K562 (cell line): ENCODE measurements around the gene AIPL1. TPM values are rescaled to one million over a fixed set of nuclear protein-coding genes. Genes with fewer than 3 reads are reported as not detected.

Source experiments
- ATAC-seq: fragments of 200-7000 bp; cut with Tn5 transposase; 3 replicates; pipeline ENCODE4 v1.9.1; 2020; ENCODE audit warnings: moderate library complexity
- BruUV-seq: library from RNA; stranded (reverse); fragments of 400-500 nt; replicated peaks from 2 replicates; lab custom pipeline; 2021; lab: Mats Ljungman, UMichigan
- CTCF ChIA-PET: fragments of 300-600 bp; formaldehyde crosslinking; extraction: SDS; loops from one replicate; lab custom pipeline; 2021; ENCODE audit warnings: low intra/inter-chr PET ratio; lab: Yijun Ruan, JAX
- POLR2A ChIA-PET: fragments of 300-600, 350-650 bp; sonication (Branson Sonifier 250); formaldehyde crosslinking; extraction: SDS; loops from one replicate; lab custom pipeline; 2021; ENCODE audit warnings: antibody characterized with exemption, inconsistent platforms; lab: Yijun Ruan, JAX
- DNase-seq, 4 experiments: peaks; one replicate each; pipeline versions ENCODE4 v3.0.0 to v3.0.0-alpha.2; 2011 to 2018; ENCODE audit warnings: low spot score in 3 of 4, mixed read lengths in 3 of 4; ENCODE audit errors: extremely low read depth in 1 of 4
- FAIRE-seq: peaks from 2 replicates; lab custom pipeline; 2011; peaks lifted over from hg19 to GRCh38; lab: Jason Lieb, UNC
- H2AFZ ChIP-seq: 2 replicates; pipeline ENCODE4 v1.6.0; 2011; ENCODE audit warnings: low read depth, low read length, control low read depth, inconsistent platforms
- H3K27ac ChIP-seq: fragments of 200-600 bp; 3 replicates; pipeline ENCODE4 v1.8.0; 2011; ENCODE audit warnings: low read depth, mild to moderate bottlenecking, control low read depth, inconsistent platforms, low read length, moderate library complexity, mixed read lengths; ENCODE audit errors: extremely low read depth
- H3K27me3 ChIP-seq, 2 experiments: fragments of 300-600 bp in 1 of 2; 2 replicates in 1 of 2; 3 replicates in 1 of 2; pipeline versions ENCODE4 v1.6.0 to v1.8.0; 2011; ENCODE audit warnings: inconsistent platforms in 2 of 2, low read length in 2 of 2, mild to moderate bottlenecking in 1 of 2, mixed read lengths in 1 of 2, moderate library complexity in 1 of 2; ENCODE audit not compliant: control insufficient read depth in 2 of 2, insufficient read depth in 2 of 2
- H3K36me3 ChIP-seq: fragments of 300-600 bp; 3 replicates; pipeline ENCODE4 v1.8.0; 2011; ENCODE audit warnings: mild to moderate bottlenecking, low read length, inconsistent platforms; ENCODE audit not compliant: control insufficient read depth, insufficient read depth
- H3K4me1 ChIP-seq, 2 experiments: fragments of 200-600 bp in 1 of 2; replicated peaks in 1 of 2; 2 replicates in 1 of 2; 3 replicates in 1 of 2; pipeline versions ENCODE4 v1.5.1 to v1.8.0; 2011; ENCODE audit warnings: inconsistent platforms in 2 of 2, low read length in 2 of 2, mild to moderate bottlenecking in 1 of 2, mixed read lengths in 1 of 2, moderate library complexity in 1 of 2; ENCODE audit not compliant: control insufficient read depth in 2 of 2, insufficient read depth in 2 of 2
- H3K4me2 ChIP-seq: 2 replicates; pipeline ENCODE4 v1.6.1; 2011; ENCODE audit warnings: low read length, control low read depth, inconsistent platforms, mixed read lengths; ENCODE audit not compliant: insufficient read depth
- H3K4me3 ChIP-seq: fragments of 200-600 bp; sonication (generic), shearing (Covaris generic); 2 replicates; pipeline ENCODE4 v1.5.1; 2016; ENCODE audit warnings: control low read depth, inconsistent platforms
- H3K79me2 ChIP-seq: fragments of 200-600 bp; 3 replicates; pipeline ENCODE4 v1.8.0; 2011; ENCODE audit warnings: low read length, inconsistent platforms; ENCODE audit not compliant: control insufficient read depth, insufficient read depth
- H3K9ac ChIP-seq, 2 experiments: 2 replicates each; pipeline versions ENCODE4 v1.6.0 to v1.6.1; 2011; ENCODE audit warnings: low read depth in 2 of 2, low read length in 2 of 2, control low read depth in 1 of 2, inconsistent platforms in 1 of 2, mild to moderate bottlenecking in 1 of 2, mixed read lengths in 1 of 2; ENCODE audit not compliant: insufficient read depth in 1 of 2
- H3K9me1 ChIP-seq: one replicate; pipeline ENCODE4 v1.6.0; 2011; ENCODE audit warnings: inconsistent platforms, mild to moderate bottlenecking, low read length, moderate library complexity; ENCODE audit not compliant: control insufficient read depth, insufficient read depth
- H3K9me3 ChIP-seq: replicated peaks from 2 replicates; pipeline ENCODE4 v1.5.1; 2011; ENCODE audit warnings: low read depth, low read length, inconsistent platforms; ENCODE audit not compliant: control insufficient read depth, insufficient read depth
- H4K20me1 ChIP-seq: replicated peaks from 2 replicates; pipeline ENCODE4 v1.6.1; 2011; ENCODE audit warnings: low read length, inconsistent platforms, mixed read lengths; ENCODE audit not compliant: control insufficient read depth, insufficient read depth
- BCOR ChIP-seq: fragments of 450-650 bp; IDR thresholded peaks from 2 replicates; pipeline ENCODE4 v1.6.1; 2016
- BHLHE40 ChIP-seq: IDR thresholded peaks from 2 replicates; pipeline ENCODE4 v1.6.1; 2011; ENCODE audit warnings: low read length, improper control_type of control experiment
- KDM1A ChIP-seq, 2 experiments: fragments of 450-650 bp; IDR thresholded peaks; 2 replicates each; pipeline ENCODE4 v1.6.1; 2016; ENCODE audit warnings: mild to moderate bottlenecking in 2 of 2
- RBM25 ChIP-seq: fragments of 200-400 bp; formaldehyde crosslinking; IDR thresholded peaks from 2 replicates; pipeline ENCODE4 v1.6.1; 2018; ENCODE audit warnings: low read length, low read depth, moderate library complexity; ENCODE audit not compliant: severe bottlenecking
- THRAP3 ChIP-seq: fragments of 450-650 bp; IDR thresholded peaks from 2 replicates; pipeline ENCODE4 v1.6.1; 2016; ENCODE audit warnings: mild to moderate bottlenecking, inconsistent platforms, borderline replicate concordance
- ZNF639 ChIP-seq, 2 experiments: fragments of 200-800 bp in 1 of 2; sonication (Bioruptor generic) in 1 of 2; sonication (generic) in 1 of 2; formaldehyde crosslinking in 1 of 2; IDR thresholded peaks in 1 of 2; conservative IDR thresholded peaks in 1 of 2; 2 replicates each; pipeline versions ENCODE4 v1.5.0 to v1.6.1; 2016 to 2020; ENCODE audit warnings: missing compliant biosample characterization in 1 of 2, missing genetic modification characterization in 1 of 2, missing genetic modification reagents in 1 of 2
- WGBS: fragments of 100-300 bp; shearing (Covaris generic); methylation state at CpG from one replicate; pipeline ENCODE4 v1.1.6; 2016; ENCODE audit warnings: low coverage, mixed read lengths; ENCODE audit not compliant: insufficient coverage; ENCODE audit errors: missing lambda C conversion rate; 5-methylcytosine and 5-hydroxymethylcytosine counted together
- in situ Hi-C: fragments of 300-500 bp; cut with MboI; formaldehyde crosslinking; loops from 4 replicates; pipeline ENCODE4 v1.15.0; 2018; ENCODE audit warnings: inconsistent platforms, mixed read lengths
- intact Hi-C: fragments of 100-400 bp; cut with micrococcal nuclease; formaldehyde crosslinking; loops from 2 replicates; pipeline ENCODE4 v1.14.2; 2022
- polyA plus RNA-seq, 8 experiments: library from polyadenylated mRNA; depleted of rRNA in 4 of 8; stranded (reverse) in 5 of 8; unstranded in 3 of 8; fragments of >200 nt; fragmentation: Nextera tagmentation in 2 of 8; fragmentation: Illumina TruSeq in 1 of 8; extraction: Ambion mirVana in 2 of 8; extraction: Trizol in 1 of 8; gene quantifications; 2 replicates each; pipeline versions ENCODE4 v1.2.1 to v1.2.3, GENCODE V29; 2011 to 2014; ENCODE audit warnings: inconsistent platforms in 1 of 8, missing spikeins in 1 of 8
- total RNA-seq, 7 experiments: library from RNA; depleted of rRNA in 6 of 7; stranded (reverse); fragments of >200 nt in 6 of 7; fragmentation: Illumina TruSeq in 2 of 7; extraction: Trizol in 2 of 7; gene quantifications; 2 replicates each; pipeline versions ENCODE4 v1.2.1 to v1.2.3, GENCODE V29; 2011 to 2021; ENCODE audit warnings: low replicate concordance in 1 of 7

Gene AIPL1
- total and polyA plus RNA-seq, 9 of the 15 experiments (the other 6 are each of a cell fraction or from before 2014, with no cell fraction given), result not detected

DNA sequence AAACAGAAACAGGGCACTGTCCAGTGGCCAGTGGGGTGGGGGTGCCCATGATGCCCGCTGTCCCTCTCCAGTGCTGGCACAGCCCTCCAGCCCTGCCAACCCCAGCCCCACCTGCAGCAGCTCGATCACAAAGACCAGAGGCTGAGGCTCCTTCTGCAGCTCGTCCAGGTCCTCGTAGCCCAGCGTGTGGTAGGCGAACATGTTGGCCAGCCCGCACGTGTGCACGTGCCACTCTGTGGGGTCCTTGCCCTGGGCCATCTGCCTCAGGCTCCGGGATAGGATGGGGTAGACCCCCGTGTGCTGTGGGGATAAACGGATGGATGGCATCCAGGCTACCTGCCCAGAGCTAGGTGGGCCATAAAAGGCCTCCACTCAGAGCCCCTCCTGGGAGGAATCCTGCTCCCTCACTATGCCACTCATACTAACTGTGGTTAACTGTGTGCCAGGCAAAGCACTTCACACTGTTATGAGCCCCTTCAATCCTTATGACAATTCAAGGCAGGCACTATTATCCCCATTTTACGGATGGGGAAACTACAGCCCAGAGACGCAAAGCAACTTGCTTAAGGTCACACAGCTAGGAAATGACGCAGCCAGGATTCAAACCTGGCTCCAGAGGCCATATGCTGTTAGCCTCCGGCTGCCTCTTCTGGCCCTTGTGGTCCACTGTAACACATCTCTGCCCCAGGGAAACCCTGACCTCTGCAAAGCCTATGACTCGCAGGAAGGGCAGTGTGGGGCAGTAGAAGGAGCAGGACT lies 6.5 kb downstream of the AIPL1 start:
- H3K9me1 ChIP-seq, result no peaks in the 10 kb centered on the region
- H3K27me3 ChIP-seq, result peaks cover 0 to 28% of the 10 kb centered on the region in 2 experiments; a peak in 2 of 5 replicates
- H3K9me3 ChIP-seq, result no peaks in the 10 kb centered on the region
- in situ Hi-C loops, result loop anchor here (5.0 to 25.0 kb wide), 2 partner anchors 841 to 1191 kb away; partner anchors contain the start of gene SCIMP
- no peaks in the 10 kb centered on the region for H3K79me2 ChIP-seq
- H3K9ac ChIP-seq, result no peak overlapping the region
- TF ChIP-seq BCOR (peak; percentile 34; the same call in 1 of the 2 replicates), KDM1A (IDR thresholded peaks at IDR 0.05) (0 out of 4 replicates have a peak, but pooled peaks of 1 of the 2 experiments have one; percentile 9), THRAP3 (no peak), BHLHE40 (0 out of 2 replicates have a peak, but pooled peaks have one; percentile 40), RBM25 (peak; percentile 40), ZNF639 (CRISPR knock-in tag; conservative IDR thresholded peaks at IDR 0.05 in 1 of 2, IDR thresholded peaks at IDR 0.05 in 1 of 2) (no peak)
- no TSS peak for BruUV-seq
- 12% methylated on average over 16 of the region's 17 CpGs for WGBS
- H3K4me2 ChIP-seq, result no peak overlapping the region
- ChIA-PET POLR2A (no interaction called here), CTCF (no interaction called here)
- H3K27ac ChIP-seq, result no peak overlapping the region
- H3K4me1 ChIP-seq, result no peaks in the 10 kb centered on the region
- H3K4me3 ChIP-seq, result no peak overlapping the region
- H4K20me1 ChIP-seq, result no peaks in the 10 kb centered on the region
- ATAC-seq (no peak), FAIRE-seq (no peak), DNase-seq (no peak)
- no peak overlapping the region for H2AFZ ChIP-seq
- intact Hi-C loops, result loop anchor here (10.0 kb wide), 1 partner anchor 834 kb away; no protein-coding TSS in a partner anchor
- H3K36me3 ChIP-seq, result no peaks in the 10 kb centered on the region
